GM19193 (cell line): ENCODE data around the gene C1orf56.

Experiments used
- POLR2A ChIP-seq: IDR thresholded peaks from 4 replicates; pipeline ENCODE4 v1.6.1; 2011; ENCODE audit not compliant: insufficient read depth, insufficient read length; ENCODE audit errors: extremely low read depth

C1orf56 gene

DNA sequence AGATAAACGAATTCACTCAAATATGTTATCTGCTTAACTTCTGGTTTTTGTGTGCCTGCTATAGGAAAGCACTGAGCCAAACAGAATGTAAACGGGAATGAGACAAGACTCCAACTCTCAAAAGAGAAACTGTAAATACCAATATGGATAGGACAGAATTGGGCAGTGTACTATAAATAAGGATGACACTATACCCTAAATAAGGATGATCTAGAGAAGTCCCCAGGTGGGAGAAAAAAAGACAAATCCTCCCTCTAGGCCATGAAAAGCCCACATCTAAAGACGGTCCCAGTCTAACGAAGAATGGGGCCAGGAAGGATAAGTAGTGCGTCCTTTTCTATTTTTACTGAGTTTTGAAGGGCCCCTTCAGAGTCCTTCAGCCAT, 21.5 kb downstream of the C1orf56 start:
- no peak for TF ChIP-seq POLR2A

DNA sequence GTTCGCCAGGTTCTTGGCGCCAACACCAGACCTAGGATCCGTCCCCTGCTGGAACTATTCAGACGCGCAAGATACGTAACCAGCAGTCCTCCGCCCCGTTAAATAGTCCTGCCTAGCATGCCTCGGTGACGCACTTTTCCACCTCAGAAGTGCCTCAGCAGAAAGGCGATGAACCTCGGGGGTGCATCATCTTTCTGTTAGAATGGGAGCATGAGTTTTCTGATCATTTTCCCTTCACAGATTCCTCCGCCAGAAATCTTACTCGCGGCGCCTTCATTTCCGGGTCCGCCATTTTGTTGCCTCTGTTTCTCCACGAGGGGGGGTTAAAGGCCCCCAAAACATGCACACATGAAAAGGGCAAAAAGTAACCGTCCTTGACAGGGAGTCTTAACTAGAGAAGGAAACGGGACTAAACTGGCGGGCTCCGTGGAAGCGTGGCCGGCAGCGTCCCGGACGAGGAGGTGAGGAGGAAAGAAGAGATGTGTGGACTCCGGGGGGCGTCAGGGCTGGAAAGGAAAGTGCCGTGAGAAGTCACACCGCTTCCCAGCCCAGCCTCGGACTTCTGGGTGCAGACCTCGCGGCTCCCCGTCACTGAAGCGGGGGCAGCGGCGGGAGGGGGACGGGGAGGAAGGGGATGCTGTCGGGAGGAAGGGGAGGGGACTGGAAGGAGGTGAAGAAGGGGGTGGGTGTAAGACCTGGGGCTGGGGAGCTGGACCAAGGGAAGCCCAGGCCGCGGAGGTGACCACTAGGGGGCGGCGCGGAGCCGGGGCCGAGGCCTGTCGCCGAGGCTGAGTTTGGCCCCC, 23.1 kb downstream of the C1orf56 start, which contains the start of gene GABPB2:
GABPB2 (plus strand) TSS at position 288 of the 803 bp plus-strand sequence. CDS start 17,429 bp downstream, outside the sequence.
- peak; percentile 43 for TF ChIP-seq POLR2A

DNA sequence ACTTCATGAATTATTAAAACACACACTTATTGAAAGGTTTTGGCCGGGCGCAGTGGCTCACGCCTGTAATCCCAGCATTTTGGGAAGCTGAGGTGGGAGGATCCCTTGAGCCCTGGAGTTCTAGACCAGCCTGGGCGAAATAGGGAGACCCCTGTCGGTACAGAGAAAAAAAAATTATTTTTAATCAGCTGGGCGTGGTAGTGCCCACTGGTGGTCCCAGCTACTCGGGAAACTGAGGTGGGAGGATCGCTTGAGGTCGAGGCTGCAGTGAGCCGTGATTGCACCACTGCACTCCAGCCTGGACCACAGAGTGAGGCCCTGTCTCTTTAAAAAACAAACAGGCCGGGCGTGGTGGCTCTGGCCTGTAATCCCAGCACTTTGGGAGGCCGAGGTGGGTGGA, 24.7 kb downstream of the C1orf56 start:
- no peak for TF ChIP-seq POLR2A

DNA sequence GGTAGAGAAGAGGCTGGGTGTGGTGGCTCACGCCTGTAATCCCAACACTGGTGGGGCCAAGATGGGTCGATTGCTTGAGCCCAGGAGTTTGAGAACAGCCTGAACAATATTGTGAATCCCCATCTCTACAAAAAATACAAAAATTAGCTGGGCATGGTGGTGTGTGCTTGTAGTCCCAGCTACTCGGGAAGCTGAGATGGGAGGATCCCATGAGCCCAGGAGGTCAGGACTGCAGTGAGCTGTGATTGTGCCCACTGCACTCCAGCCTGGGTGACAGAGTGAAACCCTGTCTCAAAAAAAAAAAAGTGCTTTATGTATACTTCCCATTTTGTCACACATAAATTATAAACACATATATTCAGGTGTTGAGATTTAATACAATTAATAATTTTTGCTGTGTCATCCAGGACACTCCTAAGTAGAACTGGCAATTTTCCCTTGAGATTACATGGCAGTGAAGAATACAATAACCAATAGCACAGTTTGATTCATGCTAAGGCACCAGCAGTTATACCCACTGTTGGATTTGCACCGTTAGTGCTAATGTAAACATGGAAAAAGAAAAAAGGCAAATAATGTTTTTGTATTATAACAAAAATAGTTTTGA, 38.5 kb downstream of the C1orf56 start:
- no peak for TF ChIP-seq POLR2A

DNA sequence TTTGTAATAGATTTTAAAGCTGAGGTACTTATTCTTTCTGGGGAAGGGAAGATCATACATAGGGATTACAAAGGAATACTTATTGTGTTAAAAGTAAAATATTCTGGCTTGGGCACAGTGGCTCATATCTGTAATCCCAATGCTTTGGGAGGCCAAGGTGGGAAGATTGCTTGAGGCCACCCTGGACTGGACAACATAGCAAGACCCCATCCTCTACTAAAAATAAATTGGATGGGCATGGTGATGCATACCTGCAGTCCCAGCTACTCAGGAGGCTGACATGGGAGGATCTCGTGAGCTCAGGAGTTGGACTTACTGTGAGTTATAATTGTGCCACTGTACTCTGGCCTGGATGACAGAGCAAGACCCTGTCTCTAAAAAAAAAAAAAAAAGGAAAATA, 50.6 kb downstream of the C1orf56 start:
- no peak for TF ChIP-seq POLR2A
